SK-N-DZ (cell line): ENCODE data around the gene EXOC2.

Experiments used
- DNase-seq: peaks from one replicate; pipeline ENCODE4 v3.0.0-alpha.2; 2015; ENCODE audit warnings: low spot score

The EXOC2 gene

DNA sequence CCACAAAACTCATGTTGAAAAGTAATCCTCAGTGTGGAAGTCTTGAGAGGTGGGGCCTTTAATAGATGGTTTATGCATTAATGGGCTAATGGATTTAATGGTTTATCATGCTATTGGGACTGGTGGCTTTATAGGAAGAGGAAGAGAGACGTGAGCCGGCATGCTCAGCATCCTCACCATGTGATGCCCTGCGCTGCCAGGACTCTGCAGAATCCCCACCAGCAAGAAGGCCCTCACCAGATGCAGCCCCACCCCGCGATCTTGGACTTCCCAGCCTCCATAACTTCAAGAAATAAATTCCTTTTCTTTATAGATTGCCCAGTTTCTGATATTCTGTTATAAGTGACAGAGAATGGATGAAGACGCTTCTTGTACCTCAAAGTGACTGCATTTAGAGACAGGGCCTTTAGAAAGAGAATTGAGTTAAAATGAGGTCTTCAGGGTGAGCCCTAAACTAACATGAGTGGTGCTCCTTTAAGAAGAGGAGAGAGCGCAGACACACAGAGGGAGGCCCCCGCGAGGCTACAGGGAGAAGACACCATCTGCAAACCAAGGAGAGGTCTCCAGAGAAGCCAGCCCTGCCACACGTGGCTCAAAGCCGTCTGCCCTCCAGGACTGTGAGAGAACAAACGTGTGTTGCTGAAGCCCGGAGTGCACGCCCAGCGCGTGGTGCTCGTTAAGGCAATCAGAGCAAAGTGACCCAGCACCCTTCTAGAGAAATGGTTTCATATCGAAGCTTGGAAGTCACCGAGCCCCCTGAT lies 244.5 kb downstream of the EXOC2 start:
- DNase-seq, result no peak

DNA sequence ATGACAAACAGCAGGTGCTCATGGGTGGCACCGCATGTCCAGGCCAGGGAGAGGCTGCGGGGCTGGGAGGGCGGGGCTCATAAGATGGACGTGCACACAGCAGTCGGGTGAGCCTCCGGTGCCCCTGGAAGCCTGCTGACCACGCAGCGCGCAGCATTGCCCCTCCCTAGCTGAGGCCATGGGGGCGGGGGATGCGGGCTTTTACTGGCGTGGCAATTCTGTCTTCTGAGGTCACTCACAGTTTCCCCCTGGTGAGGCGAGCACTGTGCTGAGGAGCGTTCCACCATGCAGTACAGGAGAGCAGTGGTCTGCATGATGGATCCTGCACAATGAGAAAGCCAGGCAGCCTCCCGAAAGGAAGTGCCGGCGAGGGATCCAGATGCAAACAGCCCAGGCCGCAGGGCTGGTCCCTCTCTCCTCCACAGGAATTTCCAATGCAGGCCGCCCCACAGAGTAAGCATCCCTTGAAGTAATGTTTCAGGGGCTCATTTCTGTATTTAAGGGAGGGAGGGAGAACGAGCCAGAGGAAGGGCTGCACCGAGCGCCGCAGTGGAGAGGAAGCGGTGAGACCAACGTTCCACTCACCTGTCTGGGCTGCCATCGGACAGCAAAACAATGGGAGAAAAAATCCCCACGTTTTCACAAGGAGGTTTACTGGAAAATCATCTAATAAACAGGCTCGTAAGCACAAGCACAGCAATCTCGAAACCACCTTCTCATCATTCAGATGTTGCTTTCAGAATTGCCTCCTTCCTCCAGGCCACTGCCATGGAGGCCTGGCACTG lies 245.4 kb downstream of the EXOC2 start:
- no peak for DNase-seq

DNA sequence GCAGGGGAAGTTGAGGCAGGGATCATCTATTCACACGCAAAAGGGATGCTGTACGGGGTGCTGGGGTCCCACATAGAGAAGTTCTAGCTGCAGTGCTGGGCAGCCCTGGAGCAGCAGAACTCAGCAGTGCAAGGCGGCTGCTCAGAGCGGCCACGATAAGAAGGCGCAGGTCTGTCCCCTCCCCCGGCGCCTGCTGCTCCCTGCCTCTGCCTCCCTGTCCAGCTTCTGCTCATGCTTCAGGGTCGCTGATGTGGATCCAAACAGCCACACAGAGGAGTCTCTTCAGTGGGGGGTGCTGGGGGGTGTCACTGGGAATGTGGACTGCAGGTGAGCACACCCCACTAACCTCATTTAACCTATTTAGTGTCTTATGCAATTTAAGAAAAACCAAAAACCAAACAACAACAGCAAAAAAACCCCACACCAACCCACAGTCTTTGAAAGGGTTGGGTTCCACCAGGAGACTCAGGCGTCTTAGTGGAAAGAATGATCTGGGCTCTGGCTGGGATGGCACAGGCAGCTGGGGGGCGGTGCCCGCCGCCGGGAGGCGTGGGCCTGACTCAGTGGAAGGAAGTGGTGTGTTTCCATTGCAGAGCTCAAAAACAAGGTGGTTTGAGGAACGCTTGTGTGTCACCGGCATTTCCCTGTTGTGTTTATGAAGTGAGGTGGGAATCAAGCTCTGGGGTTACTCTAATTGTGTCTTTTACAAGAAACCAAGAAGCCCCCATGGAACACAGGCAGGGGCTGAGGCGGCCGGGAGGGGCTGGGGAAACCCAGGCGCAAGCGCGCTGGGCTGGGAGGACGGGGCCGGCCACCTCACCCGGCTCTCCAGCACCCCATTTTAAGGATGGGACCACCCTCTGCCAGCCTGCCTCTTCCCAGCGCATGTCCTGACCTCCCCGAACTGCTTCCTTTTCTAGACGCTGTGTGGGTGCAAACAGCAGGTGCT lies 246.2 kb downstream of the EXOC2 start:
- no peak for DNase-seq

DNA sequence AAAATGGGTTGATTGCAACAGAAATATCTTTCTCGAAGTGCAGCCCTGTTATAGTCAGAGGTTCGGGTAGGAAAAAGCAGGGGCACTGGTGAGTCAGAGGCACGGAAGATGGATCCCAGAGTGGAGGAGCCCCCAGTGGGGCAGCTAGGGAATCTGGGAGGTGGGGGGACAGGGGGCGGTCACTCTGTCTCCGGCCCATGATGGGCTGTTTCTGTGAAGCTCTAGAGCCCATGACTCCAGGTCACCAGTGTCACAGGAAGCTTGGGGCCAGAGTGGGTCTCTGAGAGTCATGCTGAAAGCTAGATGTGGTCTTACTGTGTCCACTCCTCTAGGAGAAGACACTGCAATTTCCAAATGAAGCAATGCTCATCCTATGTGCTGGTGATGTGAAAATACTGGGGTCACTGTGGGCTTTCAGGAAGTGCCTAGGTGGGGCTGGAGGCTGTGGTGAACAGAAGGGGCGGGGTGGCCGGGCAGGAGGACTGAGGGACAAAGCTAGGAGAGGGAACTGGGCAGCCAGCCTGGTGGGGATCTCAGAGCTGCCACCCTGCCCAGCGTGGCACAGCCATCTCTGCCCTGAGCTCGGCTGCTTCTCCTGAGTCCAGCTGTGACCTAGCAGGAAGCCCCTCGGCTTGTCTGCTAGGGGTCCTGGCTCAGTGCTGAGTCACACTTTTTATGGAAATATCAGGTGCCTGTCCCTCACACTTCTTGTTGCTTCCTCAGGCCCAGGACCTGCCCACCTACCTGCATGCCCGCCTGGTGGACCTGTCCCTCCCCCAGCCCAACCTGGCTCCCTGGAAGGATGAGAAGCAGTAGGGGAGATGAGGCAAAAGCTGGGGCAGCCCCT lies 247.1 kb downstream of the EXOC2 start:
- DNase-seq, result no peak

DNA sequence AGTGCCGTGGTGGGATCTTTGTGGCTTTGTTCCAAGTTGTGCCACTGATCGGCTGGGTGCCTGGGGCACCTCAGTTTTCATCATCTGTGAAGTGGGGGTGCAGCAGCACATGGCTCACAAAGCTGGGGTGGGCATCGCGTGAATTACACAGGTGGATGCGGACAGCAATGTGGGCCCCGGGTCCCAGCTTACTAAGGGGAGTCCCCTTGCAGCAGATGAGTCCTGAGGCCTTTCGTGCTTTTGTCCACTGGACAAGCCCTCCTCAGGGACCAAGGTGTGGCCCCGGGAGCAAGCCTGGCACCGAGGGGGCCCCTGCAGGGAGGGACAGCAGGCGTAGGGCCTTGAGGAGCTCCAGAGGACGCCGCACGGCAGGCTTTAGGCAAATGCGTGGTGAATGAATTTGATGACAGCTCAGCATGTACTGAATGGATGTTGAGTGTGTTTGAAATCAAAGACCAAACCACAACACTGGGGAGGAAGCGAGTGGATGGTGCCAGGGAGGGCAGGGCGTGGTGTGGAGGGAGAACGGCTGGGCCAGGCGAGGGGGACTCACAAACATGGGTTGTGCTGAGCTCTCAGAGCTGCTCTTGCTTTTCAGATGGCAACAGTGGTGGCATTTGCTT lies 248.2 kb downstream of the EXOC2 start:
- DNase-seq, result no peak

DNA sequence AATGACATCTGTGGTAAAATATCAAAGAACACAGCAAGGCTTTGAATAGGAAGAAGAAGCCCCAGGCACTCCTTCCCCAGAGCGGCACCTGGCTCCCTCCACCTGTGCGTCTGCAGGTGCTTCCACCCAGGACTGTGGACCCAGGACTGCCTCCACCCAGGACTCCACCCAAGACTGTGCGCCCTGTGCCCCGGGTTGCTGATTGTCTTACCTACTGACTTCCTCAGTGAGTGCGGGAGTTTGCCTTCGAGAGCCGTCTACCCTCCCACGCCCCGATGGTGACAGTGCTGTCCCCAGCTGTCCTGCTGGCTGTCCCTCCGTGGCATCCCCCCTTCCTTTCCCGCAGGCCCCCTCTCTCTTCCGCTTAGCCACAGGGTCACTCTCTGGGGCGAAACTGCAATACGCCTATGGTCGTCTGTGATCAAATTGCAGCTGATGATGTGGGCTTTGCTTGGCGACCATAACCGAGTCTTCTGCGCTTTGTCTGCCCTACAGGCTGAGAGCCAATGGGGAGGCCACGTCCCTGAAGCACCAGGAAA lies 249.2 kb downstream of the EXOC2 start:
- no peak for DNase-seq

DNA sequence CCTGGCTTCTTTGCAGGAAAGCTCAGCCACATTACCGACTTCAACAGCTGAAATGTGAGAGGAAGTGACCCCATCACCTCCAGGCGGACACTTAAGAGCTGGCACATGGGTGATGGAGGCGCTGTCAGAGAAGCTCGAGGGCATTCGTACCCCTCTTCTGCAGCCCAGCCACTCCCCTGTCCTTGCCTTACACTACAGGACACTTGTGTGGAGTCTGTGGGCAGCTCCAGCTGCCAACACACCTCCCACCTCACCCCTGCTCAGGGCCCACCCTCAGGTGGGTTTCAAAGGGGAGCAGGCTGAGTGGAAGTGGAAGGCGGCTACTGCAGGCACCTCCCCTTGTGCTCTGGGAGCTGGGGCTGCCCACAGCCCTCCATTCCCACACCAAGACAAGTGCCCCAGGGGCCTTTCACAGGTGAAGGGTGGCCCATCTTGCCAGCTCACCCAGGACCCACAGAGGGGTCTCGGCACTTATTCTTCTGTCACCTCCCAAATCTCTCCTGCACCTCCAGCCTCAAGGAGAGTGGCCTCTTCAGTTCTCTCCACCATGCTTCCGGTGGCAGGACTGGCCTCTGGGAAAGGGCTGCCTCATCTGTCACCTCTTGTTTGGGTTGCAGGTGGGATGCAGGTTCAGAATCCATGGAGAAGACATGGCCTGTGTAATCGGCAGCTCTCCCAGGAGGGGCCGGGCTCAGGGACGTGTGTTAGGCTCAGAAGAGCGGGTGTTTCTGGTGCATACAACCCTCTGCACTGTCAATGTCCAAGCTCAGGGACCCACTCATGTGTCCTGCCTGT lies 251.6 kb downstream of the EXOC2 start:
- no peak for DNase-seq

DNA sequence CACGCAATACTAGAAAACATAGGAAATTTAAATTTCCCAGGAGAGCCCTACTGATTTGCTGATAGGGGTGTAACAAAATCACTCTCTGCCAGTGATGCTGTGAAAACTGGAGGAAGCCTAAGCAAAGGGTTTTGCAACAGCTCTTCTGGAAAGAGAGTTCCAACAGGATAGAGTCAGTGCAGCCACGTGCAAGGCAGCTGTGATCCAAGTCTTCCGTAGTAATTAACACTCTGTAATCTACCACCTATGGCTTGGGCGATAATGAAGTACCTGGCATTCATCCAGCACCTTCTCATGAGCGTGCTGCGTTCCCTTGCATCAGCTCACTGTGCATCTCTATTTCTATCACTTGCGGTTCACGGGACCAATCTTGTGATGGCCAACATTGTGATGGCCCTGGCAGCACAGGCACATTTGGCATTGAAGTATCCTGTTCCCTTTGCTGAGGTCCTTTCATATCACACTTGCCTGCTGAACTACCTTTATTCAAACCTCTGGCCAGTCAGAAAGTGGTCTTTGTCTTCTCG lies 253.2 kb downstream of the EXOC2 start:
- no peak for DNase-seq

DNA sequence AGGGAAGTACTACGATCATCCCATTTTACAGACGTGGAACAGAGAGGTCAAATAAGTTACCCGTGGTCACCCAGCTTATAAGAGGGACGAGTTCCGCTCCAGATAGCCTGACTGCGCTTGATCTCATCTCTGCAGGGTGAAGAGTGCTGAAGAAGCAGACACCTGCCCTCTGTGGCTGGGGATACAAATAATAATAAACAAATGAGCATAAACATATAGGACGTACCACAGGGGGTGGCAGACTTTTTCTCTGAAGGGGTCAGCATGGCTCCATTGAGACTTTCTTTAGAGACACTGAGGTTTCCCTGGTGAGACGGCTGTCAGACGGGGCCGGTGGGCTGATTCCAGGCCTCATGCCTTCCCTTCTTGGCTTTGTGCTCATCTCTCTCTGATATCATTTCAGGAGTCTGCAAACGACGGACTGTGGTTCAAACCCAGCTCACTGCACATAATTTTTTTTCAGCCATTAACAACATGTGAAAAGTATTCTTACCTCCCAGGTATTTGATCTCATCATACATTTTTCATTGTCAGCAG lies 254.2 kb downstream of the EXOC2 start:
- DNase-seq, result no peak

DNA sequence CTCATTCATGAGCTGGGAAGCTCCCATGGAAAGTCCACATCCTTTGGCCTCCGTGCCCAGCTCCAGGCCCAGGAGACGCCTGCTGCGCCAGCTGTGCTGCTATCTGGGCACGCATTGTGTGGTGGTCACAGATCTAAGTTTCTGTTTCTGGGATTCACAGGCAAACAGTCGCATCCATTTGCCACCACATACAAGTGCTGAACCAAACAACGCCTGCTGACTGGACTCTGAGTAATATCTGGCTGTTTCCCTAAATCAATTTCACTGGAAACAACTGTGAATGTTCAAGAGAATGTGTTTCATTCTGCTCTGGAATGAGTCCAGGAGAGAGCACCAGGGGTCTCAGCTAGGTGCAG lies 255.9 kb downstream of the EXOC2 start:
- DNase-seq, result no peak

DNA sequence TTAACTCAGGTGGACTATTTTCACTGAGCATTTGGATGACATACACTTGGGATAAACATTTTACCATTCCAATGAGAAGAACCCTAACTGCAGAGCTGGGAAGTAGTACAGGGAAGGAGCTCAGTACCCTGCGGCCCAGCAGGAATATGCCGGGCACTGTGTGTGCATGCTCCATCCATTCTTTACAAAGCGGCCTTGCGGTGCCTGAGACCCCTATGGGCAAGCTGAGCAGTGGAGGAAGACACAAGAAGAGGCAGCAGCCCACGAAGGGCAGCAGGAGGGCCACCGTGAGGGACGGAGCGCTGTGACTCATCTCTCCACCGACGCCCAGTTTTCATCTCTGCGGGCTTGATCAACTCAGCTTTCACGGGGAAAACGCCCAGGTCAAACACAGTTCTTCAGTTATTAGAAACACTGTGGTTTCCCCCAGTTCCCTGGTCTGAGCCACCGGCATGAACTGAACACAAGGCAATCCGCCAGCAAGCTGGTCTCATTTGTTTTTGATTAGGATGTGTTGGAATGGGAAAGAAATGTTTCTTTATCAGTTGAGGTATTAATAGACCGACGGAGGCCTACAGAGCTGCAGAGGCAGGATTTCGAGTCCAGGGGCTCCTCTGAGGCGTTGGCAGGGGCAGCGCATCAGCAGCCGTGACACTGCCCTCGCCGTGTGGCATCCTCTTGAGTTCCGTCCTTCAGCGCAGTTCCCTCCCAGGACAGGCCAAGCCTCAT lies 256.5 kb downstream of the EXOC2 start:
- DNase-seq, result no peak

DNA sequence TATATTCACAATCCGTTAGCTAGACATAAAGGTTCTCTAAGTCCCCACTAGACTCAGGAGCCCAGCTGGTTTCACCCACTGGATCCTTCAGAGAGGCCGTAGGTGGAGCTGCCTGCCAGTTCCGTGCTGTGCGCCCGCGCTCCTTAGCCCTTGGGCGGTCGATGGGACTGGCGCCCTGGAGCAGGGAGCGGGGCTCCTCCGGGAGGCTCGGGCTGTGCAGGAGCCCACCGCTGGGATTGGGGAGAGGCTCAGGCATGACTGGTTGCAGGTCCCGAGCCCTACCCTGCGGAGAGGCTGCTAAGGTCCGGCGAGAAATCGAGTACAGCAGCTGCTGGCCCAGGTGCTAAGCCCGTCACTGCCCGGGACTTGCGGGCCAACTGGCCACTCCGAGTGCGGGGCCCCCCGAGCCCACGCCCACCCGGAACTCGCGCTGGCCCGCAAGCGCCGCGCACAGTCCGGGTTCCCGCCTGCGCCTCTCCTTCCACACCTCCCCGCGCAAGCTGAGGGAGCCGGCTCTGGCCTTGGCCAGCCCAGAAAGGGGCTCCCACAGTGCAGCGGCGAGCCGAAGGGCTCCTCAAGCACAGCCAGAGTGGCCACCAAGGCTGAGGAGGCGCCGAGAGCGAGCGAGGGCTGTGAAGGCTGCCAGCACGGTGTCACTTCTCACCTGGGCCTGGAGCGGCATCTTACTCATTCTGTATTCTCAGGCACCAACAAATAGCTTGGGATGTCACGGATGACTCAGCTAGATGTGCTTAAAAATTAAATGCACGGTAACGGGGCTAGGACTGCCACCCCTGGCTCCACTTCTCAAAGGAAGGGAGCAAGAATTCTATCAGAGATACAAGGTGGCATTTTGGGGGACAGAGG lies 257.3 kb downstream of the EXOC2 start:
- DNase-seq, result no peak
